GM19468 (cell line): Measurements from ENCODE around the gene NOL4.
"Not testable (repeated sequence)": the region's sequence is repeated elsewhere in the genome, so short reads cannot be mapped to it uniquely, and the experiment has no call there.

Experiments used
- ATAC-seq: cut with Tn5 transposase; IDR thresholded peaks from one replicate; pipeline ENCODE4 v1.9.1; 2021; ENCODE audit warnings: mild to moderate bottlenecking, moderate library complexity, moderate number of reproducible peaks; ENCODE audit not compliant: unreplicated experiment; ENCODE audit errors: extremely low read depth

NOL4 gene, protein sequence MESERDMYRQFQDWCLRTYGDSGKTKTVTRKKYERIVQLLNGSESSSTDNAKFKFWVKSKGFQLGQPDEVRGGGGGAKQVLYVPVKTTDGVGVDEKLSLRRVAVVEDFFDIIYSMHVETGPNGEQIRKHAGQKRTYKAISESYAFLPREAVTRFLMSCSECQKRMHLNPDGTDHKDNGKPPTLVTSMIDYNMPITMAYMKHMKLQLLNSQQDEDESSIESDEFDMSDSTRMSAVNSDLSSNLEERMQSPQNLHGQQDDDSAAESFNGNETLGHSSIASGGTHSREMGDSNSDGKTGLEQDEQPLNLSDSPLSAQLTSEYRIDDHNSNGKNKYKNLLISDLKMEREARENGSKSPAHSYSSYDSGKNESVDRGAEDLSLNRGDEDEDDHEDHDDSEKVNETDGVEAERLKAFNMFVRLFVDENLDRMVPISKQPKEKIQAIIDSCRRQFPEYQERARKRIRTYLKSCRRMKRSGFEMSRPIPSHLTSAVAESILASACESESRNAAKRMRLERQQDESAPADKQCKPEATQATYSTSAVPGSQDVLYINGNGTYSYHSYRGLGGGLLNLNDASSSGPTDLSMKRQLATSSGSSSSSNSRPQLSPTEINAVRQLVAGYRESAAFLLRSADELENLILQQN

DNA sequence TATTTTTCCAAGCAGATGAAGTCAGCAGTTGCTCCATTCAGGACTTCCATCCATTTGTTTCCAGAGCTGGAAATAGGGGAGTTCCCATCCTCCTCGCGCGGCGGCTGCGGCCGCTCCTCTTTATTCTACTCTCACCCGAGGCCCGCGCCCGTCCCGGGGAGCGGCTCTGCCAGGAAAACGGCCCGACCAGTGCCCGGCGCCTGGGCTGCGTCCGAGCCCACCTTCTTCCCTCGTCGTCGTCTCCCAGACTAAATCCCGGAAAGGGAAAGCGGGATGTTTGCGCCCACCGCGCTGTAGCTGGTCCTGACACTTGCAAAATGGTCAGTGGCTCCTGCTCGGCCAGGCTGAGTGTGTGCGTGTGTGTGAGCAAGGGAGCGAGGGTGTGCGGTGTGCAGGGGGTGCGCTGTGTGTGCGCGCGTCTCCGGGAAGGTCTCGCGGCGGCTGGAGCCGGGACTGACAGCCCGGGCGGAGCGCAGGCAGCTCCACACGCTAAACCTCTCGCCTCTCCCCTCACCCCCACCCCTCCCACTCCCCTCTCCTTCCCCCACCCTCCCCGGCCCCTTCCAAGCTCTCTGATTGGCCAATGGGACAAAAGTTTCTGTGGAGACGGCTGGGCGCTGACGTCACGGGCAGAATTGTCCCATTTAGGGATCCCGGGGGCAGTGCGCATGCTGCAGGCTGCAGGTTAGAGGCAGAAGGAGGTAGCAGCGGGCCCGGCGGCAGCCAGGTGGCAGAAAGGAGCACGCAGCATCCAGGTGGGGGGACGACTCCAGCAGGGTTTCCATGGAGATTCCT lies at the start of gene NOL4:
NOL4 (minus strand) TSS at position 491 of the 795 bp plus-strand sequence. CDS start 1,660 bp downstream, outside the sequence.
- no peak for ATAC-seq

GRCh38 chr18:34266029-34266428 lies 41.3 kb upstream of the NOL4 start:
- not testable (repeated sequence) for ATAC-seq

DNA sequence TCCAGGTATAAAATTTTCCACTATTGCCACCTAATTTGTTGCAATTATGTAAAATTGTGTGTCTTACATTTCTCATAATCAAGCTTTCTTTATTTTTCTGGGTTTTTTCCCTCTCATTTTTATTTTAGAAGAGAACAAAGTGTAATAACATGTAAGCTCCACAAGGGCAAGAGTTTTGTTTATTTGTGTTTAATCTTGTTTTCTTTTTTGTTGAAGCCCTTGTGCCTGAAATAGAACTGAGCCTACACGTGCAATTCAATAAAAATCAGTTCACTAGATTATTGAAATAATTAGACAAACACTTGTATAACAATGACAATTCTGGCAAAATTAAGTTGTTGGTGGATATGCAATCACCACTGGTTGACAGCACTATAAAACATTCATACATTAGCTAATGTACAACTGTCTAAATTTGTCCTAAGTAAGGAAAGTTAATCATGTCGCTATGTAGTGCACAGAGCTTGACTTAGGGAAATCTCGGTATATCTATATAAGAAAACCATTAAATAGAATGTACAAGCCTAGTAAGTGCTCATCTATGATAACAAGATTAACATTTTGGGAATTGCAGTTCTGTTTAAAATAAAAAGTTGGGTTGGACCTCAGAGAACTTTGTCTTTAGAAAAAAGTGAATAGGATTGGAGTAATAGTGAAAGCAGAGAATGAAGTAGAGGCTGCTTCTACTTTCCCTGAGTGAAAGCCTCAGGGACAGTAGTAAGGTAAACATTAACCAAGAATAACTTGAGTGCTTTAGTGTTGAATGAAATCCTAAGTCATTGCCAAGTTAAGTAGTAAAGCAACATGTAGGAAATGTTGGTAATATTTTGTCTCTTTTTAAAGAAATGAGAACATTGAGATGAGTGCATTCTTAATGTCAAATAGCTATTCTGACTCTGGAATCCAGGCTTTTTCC lies 37.4 kb upstream of the NOL4 start:
- no peak for ATAC-seq

DNA sequence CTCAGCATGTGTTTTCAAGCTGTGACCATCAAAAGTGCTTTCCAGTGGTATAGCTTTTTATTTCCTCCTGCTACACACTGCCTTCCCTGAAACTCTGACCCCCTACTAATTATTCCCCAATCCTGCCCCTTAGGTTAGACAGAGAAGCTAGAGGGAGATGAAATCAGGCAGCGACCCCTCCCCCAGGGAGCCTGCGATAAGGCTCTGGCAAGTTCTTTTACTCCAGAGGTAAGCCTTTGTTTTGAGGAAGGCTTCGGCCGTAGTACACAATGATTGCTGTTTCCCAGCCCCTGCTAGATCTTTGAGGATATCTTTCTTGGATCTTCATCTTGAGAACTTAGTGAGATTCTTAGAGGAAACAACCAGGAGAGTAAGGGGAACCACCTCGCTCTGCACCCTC lies 33.5 kb upstream of the NOL4 start:
- ATAC-seq: no peak

DNA sequence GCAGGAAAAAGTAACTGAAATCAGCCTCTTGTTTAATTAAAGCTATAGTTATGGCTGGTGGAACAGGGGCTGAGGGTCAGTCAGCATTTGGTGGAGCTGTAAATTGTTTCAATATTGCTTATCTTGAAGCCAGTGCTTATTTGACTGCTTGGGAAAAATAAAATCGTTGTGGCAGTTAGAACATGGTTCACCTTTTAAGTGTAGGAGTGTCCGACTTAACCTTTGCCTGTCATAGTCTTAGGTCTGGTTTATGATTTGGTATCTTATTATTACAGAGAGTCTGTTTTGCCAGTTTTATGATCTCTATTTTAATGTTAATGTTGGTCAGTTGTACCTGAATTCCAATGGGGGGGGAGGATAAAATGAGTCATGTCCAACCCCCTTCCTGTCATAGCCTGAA lies 27.2 kb upstream of the NOL4 start:
- ATAC-seq: no peak

DNA sequence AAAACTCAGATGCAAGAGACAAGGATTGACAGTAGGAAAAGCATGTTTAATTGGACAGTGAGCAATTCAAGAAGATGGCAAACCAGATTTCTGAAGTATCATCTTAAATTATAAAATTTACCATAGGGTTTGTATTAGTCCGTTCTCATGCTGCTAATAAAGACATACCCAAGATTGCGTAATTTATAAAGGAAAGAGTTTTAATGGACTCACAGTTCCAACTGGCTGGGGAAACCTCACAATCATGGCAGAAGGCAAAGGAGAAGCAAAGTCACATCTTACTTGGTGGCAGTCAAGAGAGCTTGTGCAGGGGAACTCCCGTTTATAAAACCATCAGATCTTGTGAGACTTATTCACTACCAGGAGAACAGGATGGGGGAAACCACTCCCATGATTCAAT lies 24.0 kb upstream of the NOL4 start:
- ATAC-seq: no peak

GRCh38 chr18:34242739-34243138 lies 18.0 kb upstream of the NOL4 start:
- no peak for ATAC-seq

DNA sequence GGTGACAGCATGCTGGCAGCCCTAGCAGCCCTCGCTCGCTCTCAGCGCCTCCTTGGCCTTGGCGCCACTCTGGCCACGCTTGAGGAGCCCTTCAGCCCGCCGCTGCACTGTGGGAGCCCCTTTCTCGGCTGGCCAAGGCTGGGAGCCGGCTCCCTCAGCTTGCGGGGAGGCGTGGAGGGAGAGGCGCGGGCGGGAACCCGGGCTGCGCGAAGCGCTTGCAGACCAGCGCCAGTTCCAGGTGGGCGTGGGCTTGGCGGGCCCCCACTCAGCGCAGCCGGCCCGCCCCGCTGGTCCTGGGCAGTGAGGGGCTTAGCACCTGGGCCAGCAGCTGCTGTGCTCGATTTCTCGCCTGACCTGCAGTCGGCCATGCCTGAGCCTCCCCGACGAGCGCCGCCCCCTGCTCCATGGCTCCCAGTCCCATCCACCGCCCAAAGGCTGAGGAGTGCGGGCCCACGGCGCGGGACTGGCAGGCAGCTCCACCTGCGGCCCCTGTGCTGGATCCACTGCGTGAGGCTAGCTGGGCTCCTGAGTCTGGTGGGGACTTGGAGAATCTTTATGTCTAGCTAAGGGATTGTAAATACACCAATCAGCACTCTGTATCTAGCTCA lies 9.2 kb upstream of the NOL4 start:
- not testable (repeated sequence) for ATAC-seq

GRCh38 chr18:34225218-34225553 lies 473 bp upstream of the NOL4 start:
- ATAC-seq: no peak

- ATAC-seq: no peak
These were observed 755 bp downstream of the NOL4 start for GRCh38 chr18:34223893-34224422.

DNA sequence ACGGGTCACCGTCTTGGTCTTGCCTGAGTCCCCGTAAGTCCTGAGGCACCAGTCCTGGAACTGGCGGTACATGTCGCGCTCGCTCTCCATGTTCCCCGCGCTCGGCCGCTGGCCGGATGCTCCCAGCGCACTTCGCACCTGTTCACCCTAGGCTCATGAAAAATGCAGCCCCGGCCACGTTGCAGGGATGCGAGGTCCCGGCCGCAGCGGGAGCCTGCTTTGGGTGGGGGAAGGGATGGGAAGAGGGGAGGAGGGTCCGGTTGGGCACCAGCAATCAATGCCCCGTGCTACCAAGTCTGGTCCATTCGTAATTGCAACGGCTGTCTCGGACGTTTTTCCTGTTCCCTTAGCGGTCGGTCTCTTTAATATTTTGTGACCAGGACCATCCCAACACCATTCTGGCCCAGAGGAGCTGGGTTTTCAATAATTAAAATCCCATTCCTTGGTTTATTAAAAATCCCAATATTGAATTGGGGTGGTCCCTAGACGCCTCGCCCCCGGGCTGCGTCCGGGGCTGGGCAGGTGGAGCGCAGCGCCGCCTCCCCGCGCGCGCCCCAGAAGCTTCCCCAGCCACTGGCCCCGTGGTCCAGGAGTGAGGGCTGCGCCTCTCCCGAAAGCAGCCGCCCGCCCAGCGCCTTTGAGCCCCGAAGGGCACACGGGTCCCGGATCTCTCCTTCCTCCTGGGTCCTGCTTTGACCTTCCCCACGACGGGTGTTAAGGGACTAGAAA lies 1.4 kb downstream of the NOL4 start:
- no peak for ATAC-seq

DNA sequence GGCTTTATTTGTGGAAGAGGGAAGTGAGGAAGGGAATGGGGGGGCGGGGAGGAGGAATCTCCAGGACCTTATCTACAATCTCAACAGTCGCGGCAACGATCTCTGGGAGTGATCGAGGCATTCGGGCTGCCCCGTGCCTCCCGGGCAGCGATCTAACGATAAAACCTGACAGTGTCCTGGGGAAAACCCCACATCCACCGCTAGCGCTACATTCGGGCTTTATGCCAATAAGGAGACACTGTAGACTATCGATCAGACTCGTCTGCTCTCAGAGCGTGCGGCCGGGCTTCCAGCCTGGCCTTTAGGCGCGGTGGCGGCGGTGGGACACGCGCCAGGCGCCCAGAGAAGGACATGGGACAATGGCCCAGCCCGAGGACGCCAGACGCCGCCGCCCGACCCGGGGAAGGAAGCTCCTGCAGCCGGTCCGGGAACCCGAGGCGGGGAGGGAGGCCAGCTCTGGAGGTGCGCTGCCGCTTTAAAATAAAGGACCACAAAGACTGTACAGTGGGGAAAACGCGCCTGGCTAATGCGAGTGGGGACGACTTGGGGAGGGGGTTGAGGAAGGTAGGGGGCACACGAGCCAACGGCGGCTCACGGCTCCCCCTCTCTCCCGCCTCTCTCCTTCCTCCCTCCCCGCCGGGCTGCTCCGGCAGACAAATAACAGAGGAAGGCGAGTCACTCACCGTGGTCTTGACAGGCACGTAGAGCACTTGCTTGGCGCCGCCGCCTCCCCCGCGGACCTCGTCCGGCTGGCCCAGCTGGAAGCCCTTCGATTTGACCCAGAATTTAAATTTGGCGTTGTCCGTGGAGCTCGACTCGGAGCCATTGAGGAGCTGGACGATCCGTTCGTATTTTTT lies 2.2 kb downstream of the NOL4 start:
- peak; percentile 41 for ATAC-seq

- no peak for ATAC-seq
These were observed 2.8 kb downstream of the NOL4 start for GRCh38 chr18:34221971-34222306.

DNA sequence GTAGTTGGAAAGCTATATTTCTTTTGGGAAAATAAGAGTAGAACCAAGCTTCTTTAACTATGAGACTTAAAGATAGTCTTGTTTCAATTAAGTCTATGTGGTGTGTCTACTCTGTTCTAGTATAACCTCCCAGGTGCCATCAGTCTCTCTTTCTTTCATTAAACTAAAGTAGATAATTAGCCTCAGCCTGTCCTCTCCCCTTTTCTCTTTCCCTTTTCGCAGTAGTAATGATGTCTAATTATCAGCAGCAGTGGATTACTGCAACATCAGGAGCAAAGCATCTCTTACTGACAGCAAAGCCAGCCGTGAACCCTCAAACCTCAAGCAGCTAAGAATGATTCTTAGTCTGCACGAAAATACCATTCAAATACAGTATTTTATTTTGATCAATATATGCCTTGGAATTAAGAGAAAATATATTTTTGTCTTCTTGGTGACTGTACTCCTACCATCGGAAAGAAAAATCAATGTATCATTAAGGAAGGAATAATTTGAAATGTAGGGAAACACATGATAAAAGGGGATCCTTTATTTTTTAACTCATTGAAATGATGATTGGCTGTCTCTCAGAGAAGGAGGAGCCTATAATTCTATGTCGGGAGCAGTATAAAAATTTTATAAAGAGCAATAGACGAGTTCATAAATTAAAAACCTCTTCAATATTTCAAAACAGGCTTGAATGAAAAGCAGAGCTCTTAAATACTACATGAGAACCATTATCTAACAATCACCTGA lies 4.5 kb downstream of the NOL4 start:
- ATAC-seq: no peak

- ATAC-seq: no peak
These were observed 5.1 kb downstream of the NOL4 start for GRCh38 chr18:34219651-34220050.

DNA sequence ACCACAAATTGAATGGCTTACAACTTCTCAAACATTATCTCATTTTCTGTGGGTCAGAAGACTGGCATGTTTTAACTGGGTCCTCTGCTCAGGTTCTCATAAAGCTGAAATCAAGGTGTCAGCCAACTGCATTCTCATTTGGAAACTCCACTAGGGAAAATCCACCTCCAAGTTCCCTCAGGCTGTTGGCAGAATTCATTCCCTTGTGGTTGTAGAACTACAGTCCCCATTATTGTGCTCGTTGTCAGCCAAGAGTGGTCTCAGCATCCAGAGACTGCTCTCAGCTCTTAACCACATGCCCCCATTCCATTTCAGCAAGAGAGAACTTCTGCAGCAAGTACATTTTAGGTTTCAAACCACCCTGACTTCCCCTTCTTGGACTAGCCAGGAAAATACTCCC lies 12.2 kb downstream of the NOL4 start:
- no peak for ATAC-seq

DNA sequence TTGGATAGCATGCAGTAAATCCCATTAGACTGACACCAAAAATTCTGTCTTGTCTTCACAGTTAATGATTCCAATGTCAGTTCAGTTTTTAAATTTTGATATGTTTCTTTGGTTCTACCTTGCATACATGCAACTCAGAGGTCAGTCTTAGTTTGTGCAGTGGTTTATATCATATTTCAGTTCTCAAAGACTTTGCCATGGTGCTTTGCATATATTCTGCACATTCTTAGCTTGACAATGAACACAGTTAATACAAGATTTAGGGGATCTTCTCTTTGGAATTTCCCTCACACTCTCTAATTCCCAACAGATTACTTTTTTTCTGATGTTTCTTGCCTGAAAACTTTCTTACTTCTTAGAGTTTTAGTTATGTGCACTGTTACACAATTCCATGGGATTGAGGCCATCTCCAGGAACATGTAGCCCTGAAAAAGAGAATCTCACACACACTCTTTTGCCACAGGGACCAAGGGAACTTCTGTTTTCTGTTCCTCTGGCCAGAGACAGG lies 17.3 kb downstream of the NOL4 start:
- no peak for ATAC-seq
